WI38 (cell line): ENCODE data around the gene PIEZO1.

Experiments used
- H3K4me3 ChIP-seq: 2 replicates; pipeline ENCODE4 v1.5.1; 2011; ENCODE audit warnings: low read depth, mild to moderate bottlenecking, control low read depth, low read length
- CTCF ChIP-seq: IDR thresholded peaks from 2 replicates; pipeline ENCODE4 v1.5.1; 2012; ENCODE audit warnings: low read depth, mild to moderate bottlenecking, control low read depth, low read length

PIEZO1 gene

DNA sequence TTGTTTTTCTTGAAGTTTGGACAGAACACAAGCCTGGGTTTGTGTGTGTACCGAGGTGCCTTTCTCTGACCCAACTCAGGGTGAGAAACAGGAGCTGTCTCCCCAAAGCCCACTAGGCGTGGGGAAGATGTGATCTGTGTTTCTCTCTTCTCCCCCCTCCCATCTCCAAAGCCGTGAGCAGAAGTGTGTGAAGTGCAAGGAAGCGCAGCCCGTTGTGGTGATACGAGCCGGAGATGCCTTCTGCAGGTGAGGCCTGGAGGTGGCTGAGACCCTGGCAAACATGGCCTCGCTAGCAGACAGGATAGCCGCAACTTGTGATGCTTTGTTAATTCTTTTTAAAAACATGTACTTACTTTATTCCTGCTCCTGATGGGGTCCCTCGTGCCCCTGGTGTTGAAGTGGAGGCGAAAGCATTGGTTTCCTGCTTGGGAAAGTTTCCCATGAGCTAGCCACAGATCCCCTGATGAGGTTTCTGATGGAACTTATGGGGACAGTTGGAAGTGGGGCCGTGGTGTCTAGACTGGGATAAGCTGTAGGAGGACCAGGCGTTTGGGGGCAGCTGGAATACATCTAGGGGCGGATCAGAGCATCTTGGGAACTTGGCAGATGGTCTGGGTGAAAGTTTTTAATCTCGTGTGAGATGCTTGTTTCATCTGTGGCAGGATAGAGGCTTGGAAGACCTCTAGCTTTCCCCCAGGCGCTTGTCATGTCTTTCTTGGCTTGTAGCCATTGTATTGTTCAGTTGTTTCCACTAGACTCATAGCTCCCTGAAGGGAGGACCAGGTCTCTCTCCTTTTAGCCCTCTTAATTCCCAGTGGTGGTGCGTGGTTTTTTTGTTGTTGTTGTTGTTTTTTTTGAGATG, 77.8 kb downstream of the PIEZO1 start:
- H3K4me3 ChIP-seq, result peak overlapping the region; percentile 98
- TF ChIP-seq CTCF, result no peak

DNA sequence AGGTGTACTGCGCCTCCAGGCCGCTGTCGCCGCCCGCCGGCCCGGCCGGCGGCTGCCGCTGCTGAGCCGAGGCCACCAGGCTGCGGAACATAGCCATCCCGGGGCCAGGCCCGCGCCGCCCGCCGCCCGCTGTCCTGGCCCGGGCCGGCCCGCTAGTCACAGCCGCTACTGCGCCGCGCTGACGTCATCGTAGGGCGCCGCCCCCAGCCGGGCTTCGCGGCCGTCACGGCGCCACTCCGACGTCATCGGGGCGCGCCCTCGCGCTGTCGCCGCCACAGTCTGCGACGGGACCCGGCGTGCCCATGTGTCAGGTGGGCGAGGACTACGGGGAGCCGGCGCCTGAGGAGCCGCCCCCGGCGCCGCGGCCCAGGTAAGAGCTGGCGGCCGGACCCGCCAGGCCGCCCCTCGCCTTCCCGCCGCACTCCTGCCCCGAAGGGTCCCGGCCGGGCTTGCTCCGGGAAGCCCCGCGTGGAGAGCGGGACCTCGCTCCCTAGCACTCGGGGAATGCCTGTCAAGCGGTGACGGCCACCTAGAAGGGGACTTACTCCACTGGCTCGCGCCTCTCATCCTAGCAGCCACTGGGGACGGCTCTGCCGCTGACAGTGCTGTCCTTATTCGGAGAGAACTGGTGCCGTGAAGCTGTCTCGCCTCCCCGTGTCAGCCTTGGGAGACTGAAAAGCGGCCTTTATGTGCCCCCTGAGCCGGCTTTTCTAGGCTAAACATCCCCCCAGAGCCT, 78.6 kb downstream of the PIEZO1 start, which contains the start of the genes CTU2 and RNF166:
Gene CTU2 (plus strand): TSS at position 275 of the 736 bp plus-strand sequence. CDS start 28 bp downstream, at position 303.
Gene RNF166 (minus strand): TSS at position 180 of the 736 bp plus-strand sequence. CDS start 83 bp downstream, at position 97.
- TF ChIP-seq CTCF, result no peak
- H3K4me3 ChIP-seq, result peak within 1 kb of the TSS; percentile 98

GRCh38 chr16:88705801-88706228, 79.2 kb downstream of the PIEZO1 start:
- peak overlapping the region; percentile 98 for H3K4me3 ChIP-seq
- TF ChIP-seq CTCF, result no peak

- H3K4me3 ChIP-seq, result peak overlapping the region; percentile 98
- no peak for TF ChIP-seq CTCF
Observed at GRCh38 chr16:88705076-88705684, 79.8 kb downstream of the PIEZO1 start.

DNA sequence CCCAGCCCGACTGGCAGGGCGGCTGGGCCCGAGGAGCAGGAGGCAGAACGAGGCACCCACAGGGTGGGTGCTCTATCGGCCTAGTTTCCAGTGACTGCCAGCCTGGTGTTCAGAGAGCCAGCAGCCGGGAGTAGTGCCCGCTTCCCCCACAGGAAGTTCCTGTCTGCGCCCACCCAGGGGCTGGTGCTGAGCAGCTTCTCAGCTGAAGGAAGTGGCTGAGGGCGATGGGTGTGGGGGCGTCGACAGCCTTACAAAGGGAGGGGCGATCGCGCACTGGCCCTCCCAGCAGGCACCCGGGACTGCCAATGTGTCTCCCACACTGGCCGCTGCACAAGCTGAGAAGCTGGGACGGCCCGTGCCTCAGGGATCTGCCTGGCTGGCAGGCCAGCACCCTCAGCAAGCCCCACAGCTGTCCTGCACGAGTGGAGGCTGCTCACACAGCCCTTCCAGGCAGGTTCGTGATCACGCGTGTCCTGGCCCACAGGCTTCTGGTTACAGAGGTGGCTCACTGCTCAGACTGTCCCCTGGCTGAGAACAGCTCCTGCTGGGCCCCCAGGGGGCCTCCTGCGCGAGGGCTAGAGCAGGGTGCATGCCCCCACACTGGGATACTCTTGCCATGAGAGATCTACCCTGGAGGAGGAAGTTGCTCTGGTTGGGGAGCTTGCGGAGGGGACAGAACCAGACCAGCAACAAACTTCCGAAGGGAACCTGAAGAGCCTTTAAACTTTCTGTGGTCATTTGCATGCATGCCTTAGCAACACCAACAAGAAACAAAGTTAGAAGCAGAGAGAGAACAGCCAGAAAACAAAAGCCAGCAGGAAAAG, 81.3 kb downstream of the PIEZO1 start:
- no peak for TF ChIP-seq CTCF
- no peak overlapping the region for H3K4me3 ChIP-seq

GRCh38 chr16:88702371-88703210, 82.4 kb downstream of the PIEZO1 start:
- no peak overlapping the region for H3K4me3 ChIP-seq
- TF ChIP-seq CTCF, result no peak
